ENCODE data around the gene ONECUT2.
A peak's percentile ranks its signal among the peaks of the same experiment; 100 is the strongest.
"Not testable (repeated sequence)": the region's sequence is repeated elsewhere in the genome, so short reads cannot be mapped to it uniquely, and the experiment has no call there.

Gene ONECUT2

DNA sequence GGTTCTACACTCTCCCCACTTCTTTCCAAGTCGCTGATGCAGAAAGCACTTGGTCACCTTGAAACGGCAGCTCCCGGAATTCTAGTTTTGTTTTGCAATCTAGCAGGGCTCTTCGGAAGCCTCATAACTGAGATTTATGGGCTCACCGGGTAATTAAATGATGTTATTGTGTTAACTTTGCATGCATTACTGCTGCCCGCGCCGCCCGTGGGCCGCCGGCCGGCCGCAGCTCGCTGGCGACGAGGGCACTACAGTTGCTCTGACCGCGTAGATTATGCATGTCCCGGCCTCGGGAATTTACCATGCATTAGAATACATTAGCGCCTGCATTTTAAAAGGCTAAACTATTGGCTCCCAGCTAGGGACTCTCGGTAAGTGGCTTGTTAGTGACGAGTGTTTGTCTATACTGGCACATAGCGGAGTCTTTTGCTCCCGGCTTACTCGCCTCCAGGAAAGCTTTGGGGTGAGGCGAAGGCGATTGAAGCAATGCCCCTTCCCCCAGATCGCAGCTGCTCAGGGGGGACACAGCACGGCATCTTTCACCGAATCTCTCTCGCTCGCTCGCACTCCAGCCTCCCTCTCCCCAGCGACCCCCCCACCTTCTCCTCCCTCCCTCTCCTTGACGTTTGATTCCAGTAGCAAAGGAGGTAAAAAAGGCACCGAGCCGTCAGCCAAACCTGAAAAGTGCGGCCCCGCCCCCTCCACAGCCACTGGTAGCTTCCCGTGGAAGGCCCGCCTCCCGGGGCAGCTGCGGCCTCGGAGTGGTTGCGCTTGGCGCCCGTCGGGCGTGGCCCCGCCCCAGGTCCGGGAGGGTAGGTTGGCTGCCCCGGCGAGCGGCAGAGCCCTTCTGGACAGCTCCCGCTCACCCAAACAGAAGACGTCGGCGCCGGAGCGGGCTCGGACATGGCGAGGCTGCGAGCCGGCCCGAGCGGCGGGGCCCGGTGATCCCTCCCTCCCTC, at the start of gene ONECUT2:
TSS of gene ONECUT2 (plus strand) at position 839 of the 959 bp plus-strand sequence. CDS start 343 bp downstream, outside the sequence.
- DNase-seq, result peak; percentile 91 to 94
- no peak for TF ChIP-seq POLR2A (IDR thresholded peaks at IDR 0.05; ENCODE audit: low read length)
- TF ChIP-seq GATA1 (IDR thresholded peaks at IDR 0.05; ENCODE audit: low read depth, low read length), result no peak

DNA sequence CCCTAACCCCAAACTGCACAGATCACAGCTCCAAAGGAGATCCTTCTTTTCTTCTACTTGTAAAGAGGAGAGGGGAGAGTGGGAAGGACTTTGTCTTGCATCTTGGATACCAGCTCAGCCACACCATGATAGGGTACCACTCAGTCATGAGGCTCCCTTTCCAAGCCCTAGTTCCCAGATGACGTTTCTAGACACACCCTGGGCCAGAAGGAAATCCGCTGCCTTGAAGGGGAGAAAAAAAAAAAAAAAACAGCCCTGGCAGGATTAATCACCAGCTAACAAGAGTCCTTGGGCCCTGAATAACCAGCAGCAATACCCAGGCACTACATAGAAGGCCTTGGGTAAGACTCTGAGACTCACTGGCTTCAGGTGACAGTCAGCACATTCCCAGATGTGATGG, 45.9 kb upstream of the ONECUT2 start:
- DNase-seq, result no peak
- no peak for TF ChIP-seq GATA1 (IDR thresholded peaks at IDR 0.05; ENCODE audit: low read depth, low read length)
- TF ChIP-seq POLR2A (IDR thresholded peaks at IDR 0.05; ENCODE audit: low read length), result no peak

DNA sequence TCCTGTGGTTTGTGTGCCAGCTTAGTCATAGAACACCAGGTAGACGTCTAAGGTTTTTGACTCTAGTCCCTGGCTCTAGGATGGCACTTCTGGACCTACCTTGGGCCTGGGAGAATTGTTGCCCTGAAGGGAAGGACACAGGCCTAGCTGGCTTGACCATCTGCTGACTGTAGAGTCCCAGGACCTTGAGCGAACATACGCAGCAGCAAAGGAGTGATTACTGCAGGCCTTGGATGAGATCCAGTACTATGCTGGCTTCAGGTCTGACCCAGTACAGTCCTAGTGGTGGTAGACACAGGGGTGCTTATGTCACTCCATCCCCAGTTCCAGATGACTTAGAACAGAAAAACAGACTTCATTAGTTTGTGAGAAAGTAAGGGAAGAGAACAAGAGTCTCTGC, 45.1 kb upstream of the ONECUT2 start:
- no peak for DNase-seq
- TF ChIP-seq POLR2A (IDR thresholded peaks at IDR 0.05; ENCODE audit: low read length), result no peak
- no peak for TF ChIP-seq GATA1 (IDR thresholded peaks at IDR 0.05; ENCODE audit: low read depth, low read length)

DNA sequence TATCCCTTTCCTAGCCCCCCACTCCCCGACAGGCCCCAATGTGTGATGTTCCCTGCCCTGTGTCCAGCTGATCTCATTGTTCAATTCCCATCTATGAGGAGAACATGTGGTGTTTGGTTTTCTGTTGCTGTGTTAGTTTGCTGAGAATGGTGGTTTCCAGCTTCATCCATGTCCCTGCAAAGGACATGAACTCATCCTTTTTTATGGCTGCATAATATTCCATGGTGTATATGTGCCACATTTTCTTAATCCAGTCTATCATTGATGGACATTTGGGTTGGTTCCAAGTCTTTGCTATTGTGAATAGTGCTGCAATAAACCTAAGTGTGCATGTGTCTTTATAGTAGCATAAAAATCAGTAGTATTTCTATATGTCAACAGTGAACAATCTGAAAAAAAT, 40.4 kb upstream of the ONECUT2 start:
- not testable (repeated sequence) for DNase-seq

GRCh38 chr18:57396831-57397230, 38.3 kb upstream of the ONECUT2 start:
- DNase-seq, result not testable (repeated sequence)

GRCh38 chr18:57397440-57398132, 37.6 kb upstream of the ONECUT2 start:
- peak in 1 of 2 experiments; percentile 38 for DNase-seq

DNA sequence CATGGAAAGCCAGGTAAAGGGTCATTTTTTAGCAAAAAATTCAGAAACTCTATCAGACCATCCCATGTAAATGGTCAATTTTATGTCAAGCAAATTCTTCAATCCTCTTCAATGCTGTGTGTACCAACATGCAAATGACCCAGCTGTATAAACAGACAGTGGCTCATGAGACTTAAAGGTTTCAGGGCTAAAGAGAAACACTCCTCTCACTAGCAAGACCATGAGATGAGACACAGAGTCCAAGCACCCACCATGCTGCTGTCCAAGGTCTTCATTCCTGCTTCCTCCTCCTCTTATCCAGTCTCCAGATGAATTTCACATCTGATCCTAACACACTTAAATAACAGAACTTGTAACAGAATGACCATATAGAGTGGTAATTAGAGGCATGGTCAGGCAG, 30.8 kb upstream of the ONECUT2 start:
- DNase-seq, result no peak
- no peak for TF ChIP-seq POLR2A (IDR thresholded peaks at IDR 0.05; ENCODE audit: low read length)

More at GRCh38 chr18:57397440-57398132, 37.6 kb upstream of the ONECUT2 start:
- TF ChIP-seq GATA1 (IDR thresholded peaks at IDR 0.05; ENCODE audit: low read depth, low read length) (no peak), POLR2A (IDR thresholded peaks at IDR 0.05; ENCODE audit: low read length) (no peak)

GRCh38 chr18:57409650-57410049, 25.5 kb upstream of the ONECUT2 start:
- no peak for TF ChIP-seq POLR2A (IDR thresholded peaks at IDR 0.05; ENCODE audit: low read length)
- no peak for TF ChIP-seq GATA1 (IDR thresholded peaks at IDR 0.05; ENCODE audit: low read depth, low read length)
- no peak for DNase-seq

GRCh38 chr18:57410749-57411148, 24.4 kb upstream of the ONECUT2 start:
- TF ChIP-seq GATA1 (IDR thresholded peaks at IDR 0.05; ENCODE audit: low read depth, low read length), result no peak
- no peak for TF ChIP-seq POLR2A (IDR thresholded peaks at IDR 0.05; ENCODE audit: low read length)
- DNase-seq, result no peak

GRCh38 chr18:57416542-57416941, 18.6 kb upstream of the ONECUT2 start:
- DNase-seq, result no peak
- TF ChIP-seq GATA1 (IDR thresholded peaks at IDR 0.05; ENCODE audit: low read depth, low read length) (no peak), POLR2A (IDR thresholded peaks at IDR 0.05; ENCODE audit: low read length) (no peak)

DNA sequence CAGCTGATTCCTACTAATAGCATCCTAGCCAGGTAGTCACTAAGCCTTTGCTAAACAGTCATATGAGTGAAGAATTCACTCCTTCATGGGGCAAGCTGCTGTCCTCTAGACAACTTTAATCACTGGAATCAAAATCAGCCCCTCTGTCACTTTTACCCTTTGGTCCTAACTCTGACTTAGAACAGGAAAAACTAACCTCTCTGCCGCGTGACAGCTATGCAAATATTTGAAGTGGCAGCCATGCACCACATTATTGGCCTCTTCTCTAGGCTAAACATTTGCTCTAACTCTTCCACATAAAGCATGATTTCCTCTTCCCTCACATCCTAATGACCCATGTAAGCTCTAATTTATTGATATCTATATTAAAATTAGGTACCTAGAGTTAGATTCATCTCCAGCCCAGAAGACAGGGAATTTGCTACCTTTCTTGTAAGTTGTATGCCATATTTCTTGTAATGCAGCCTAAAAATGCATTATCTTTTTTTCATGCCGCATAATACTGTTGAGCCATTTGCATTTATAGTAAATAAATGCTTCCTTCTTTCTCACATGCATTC, 12.8 kb upstream of the ONECUT2 start:
- TF ChIP-seq POLR2A (IDR thresholded peaks at IDR 0.05; ENCODE audit: low read length), result no peak
- TF ChIP-seq GATA1 (IDR thresholded peaks at IDR 0.05; ENCODE audit: low read depth, low read length), result no peak
- DNase-seq, result no peak

DNA sequence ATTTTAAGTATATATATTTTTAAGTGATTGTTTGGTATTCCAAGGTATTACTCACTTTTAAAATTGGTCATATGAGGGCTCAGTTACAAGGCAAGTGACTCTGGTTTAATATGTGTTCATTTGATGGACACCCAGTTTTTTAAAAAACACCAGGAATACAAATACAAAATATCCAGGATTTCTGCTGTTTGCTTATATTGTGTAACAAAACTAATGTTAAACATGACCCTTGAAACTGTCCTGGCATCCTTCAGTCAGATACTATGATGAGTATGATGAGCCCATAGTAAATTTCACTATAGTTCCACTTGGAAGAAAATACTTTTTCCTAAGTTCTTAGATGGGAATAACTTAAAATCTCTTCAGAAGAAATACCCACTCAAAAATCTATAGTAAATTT, 11.4 kb upstream of the ONECUT2 start:
- no peak for TF ChIP-seq GATA1 (IDR thresholded peaks at IDR 0.05; ENCODE audit: low read depth, low read length)
- TF ChIP-seq POLR2A (IDR thresholded peaks at IDR 0.05; ENCODE audit: low read length), result no peak
- DNase-seq, result no peak

GRCh38 chr18:57425096-57425495, 10.1 kb upstream of the ONECUT2 start:
- DNase-seq, result no peak
- TF ChIP-seq POLR2A (IDR thresholded peaks at IDR 0.05; ENCODE audit: low read length), result no peak
- TF ChIP-seq GATA1 (IDR thresholded peaks at IDR 0.05; ENCODE audit: low read depth, low read length), result no peak

GRCh38 chr18:57426187-57426586, 9.0 kb upstream of the ONECUT2 start:
- TF ChIP-seq POLR2A (IDR thresholded peaks at IDR 0.05; ENCODE audit: low read length) (no peak), GATA1 (IDR thresholded peaks at IDR 0.05; ENCODE audit: low read depth, low read length) (no peak)

More at GRCh38 chr18:57426187-57426586, 9.0 kb upstream of the ONECUT2 start:
- no peak for DNase-seq

All from erythroblast (primary cell).